ENCODE measurements around the gene TTC3. TPM values are rescaled to one million over a fixed set of nuclear protein-coding genes. Genes with fewer than 3 reads are reported as not detected.

The TTC3 gene
- total RNA-seq, 1 experiment from 2014 or later = 71.5 TPM

DNA sequence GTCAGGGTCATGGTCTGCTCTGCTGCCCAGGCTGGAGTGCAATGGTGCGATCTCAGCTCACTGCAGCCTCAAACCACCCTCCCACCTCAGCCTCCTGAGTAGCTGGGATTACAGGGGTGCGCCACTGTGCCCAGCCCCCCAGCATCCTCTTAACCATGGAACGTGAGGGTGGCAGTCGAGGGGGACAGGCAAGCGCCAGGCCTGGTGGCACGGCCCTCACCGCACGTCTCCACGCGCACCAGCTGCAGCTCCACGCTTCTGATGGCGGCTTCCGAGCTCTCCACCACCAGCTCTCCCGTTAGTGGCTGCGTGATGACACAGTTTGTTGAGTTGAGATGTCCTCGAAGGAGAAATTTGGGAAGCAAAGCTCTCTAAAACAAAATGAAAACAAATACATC, 154.9 kb downstream of the TTC3 start:
- intact Hi-C loops (cut with micrococcal nuclease) = no loop called here
- Histone ChIP-seq H3K9me3 (ENCODE audit: control insufficient read depth in 1 of 2, insufficient read depth in 1 of 2, low read depth in 1 of 2, low read length in 2 of 2) (no peaks in the 10 kb centered on the region), H2AFZ (ENCODE audit: low read depth, low read length, poor library complexity, severe bottlenecking) (no peak overlapping the region), H3K4me2 (ENCODE audit: low read length) (no peak overlapping the region), H3K79me2 (ENCODE audit: insufficient read depth, low read length) (no peaks in the 10 kb centered on the region; the same call in 1 of the 2 replicates), H3K9me2 (ENCODE audit: insufficient read depth) (no peaks in the 10 kb centered on the region), H3K27ac (ENCODE audit: low read depth, low read length) (no peak overlapping the region), H3K4me1 (ENCODE audit: control insufficient read depth in 1 of 2, insufficient read depth in 2 of 2, low read length in 2 of 2) (no peaks in the 10 kb centered on the region; a peak in 1 of 4 replicates), H3K9ac (ENCODE audit: low read length) (no peak overlapping the region), H3K36me3 (ENCODE audit: control insufficient read depth in 1 of 2, insufficient read depth in 2 of 2, low read length in 2 of 2) (peaks cover 32 to 33% of the 10 kb centered on the region in 2 experiments; a peak in 3 of 4 replicates), H3K27me3 (ENCODE audit: insufficient read depth, low read length) (no peaks in the 10 kb centered on the region), H4K20me1 (ENCODE audit: insufficient read depth) (no peaks in the 10 kb centered on the region), H3K4me3 (replicated peaks in 1 of 2; ENCODE audit: low read depth in 1 of 2, low read length in 2 of 2) (no peak overlapping the region)
- no peak for DNase-seq (ENCODE audit: low read depth, low spot score)
- CTCF ChIA-PET = no interaction called here
- RAD21 ChIA-PET (ENCODE audit: low non-redundant PET in 1 of 2, low total read pairs in 2 of 2, uncharacterized antibody in 2 of 2, unreplicated experiment in 2 of 2) = no interaction called here
- no peak for TF ChIP-seq ZNF274 (IDR thresholded peaks at IDR 0.05; ENCODE audit: low read depth, low read length)
- POLR2A ChIA-PET = no interaction called here
- BruUV-seq (replicated peaks) = no TSS peak
- ATAC-seq = no peak

DNA sequence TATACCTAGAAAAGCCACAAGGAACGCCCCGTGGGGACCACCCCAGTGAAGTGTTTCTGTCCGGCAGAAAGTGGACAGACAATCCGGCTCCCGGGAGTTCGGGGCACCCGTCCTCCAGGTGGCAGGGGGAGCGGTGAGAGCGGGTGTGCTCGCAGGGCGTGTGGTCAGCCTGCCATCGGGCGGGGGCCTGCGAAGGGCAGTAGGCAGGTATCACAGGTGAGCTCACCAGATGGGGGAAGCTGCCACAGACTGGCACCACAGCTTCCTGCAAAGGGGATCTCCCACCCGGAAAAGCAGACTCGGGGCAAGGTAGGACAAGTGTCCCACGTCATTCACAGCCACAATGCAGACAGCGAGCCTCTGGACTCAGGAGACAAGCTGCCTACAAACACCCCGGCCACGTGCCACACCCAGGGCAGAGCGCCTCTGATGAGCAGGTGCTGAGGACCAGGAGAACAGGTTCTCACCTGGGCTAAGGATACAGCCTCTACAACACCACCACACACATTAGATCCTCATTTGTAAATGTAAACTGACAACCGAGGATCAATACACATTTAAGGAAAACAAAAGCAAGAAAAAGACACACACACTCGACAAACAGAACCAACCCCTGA, 157.7 kb downstream of the TTC3 start:
- Histone ChIP-seq H3K36me3 (ENCODE audit: control insufficient read depth in 1 of 2, insufficient read depth in 2 of 2, low read length in 2 of 2) (peaks cover 17 to 21% of the 10 kb centered on the region in 2 experiments; a peak in 3 of 4 replicates), H3K9me3 (ENCODE audit: control insufficient read depth in 1 of 2, insufficient read depth in 1 of 2, low read depth in 1 of 2, low read length in 2 of 2) (no peaks in the 10 kb centered on the region), H3K9me2 (ENCODE audit: insufficient read depth) (no peaks in the 10 kb centered on the region), H4K20me1 (ENCODE audit: insufficient read depth) (no peaks in the 10 kb centered on the region), H3K4me2 (ENCODE audit: low read length) (no peak overlapping the region), H3K27ac (ENCODE audit: low read depth, low read length) (no peak overlapping the region), H3K79me2 (ENCODE audit: insufficient read depth, low read length) (no peaks in the 10 kb centered on the region), H3K4me1 (ENCODE audit: control insufficient read depth in 1 of 2, insufficient read depth in 2 of 2, low read length in 2 of 2) (no peaks in the 10 kb centered on the region; a peak in 1 of 4 replicates), H2AFZ (ENCODE audit: low read depth, low read length, poor library complexity, severe bottlenecking) (no peak overlapping the region), H3K9ac (ENCODE audit: low read length) (no peak overlapping the region), H3K4me3 (replicated peaks in 1 of 2; ENCODE audit: low read depth in 1 of 2, low read length in 2 of 2) (no peak overlapping the region), H3K27me3 (ENCODE audit: insufficient read depth, low read length) (no peaks in the 10 kb centered on the region)
- no peak for ATAC-seq
- intact Hi-C loops (cut with micrococcal nuclease) = no loop called here
- BruUV-seq (replicated peaks) = no TSS peak
- ChIA-PET RAD21 (ENCODE audit: low non-redundant PET in 1 of 2, low total read pairs in 2 of 2, uncharacterized antibody in 2 of 2, unreplicated experiment in 2 of 2) (no interaction called here), CTCF (no interaction called here), POLR2A (no interaction called here)
- TF ChIP-seq SP1 (IDR thresholded peaks at IDR 0.05; ENCODE audit: low read depth) (no peak), SRF (IDR thresholded peaks at IDR 0.05; ENCODE audit: low read depth) (no peak), TCF7L2 (IDR thresholded peaks at IDR 0.05; ENCODE audit: borderline replicate concordance, extremely low read depth, insufficient read depth, insufficient read length) (no peak), EGR1 (IDR thresholded peaks at IDR 0.05; ENCODE audit: low read depth) (no peak), SIN3A (IDR thresholded peaks at IDR 0.05; ENCODE audit: low read depth) (no peak), ZNF274 (IDR thresholded peaks at IDR 0.05; ENCODE audit: low read depth, low read length) (no peak), FOSL1 (IDR thresholded peaks at IDR 0.05; ENCODE audit: low read depth) (no peak), EZH2 (IDR thresholded peaks at IDR 0.05) (no peak)
- TF ChIP-seq, protein P1, sequence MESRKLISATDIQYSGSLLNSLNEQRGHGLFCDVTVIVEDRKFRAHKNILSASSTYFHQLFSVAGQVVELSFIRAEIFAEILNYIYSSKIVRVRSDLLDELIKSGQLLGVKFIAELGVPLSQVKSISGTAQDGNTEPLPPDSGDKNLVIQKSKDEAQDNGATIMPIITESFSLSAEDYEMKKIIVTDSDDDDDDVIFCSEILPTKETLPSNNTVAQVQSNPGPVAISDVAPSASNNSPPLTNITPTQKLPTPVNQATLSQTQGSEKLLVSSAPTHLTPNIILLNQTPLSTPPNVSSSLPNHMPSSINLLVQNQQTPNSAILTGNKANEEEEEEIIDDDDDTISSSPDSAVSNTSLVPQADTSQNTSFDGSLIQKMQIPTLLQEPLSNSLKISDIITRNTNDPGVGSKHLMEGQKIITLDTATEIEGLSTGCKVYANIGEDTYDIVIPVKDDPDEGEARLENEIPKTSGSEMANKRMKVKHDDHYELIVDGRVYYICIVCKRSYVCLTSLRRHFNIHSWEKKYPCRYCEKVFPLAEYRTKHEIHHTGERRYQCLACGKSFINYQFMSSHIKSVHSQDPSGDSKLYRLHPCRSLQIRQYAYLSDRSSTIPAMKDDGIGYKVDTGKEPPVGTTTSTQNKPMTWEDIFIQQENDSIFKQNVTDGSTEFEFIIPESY (IDR thresholded peaks at IDR 0.05; ENCODE audit: extremely low read depth, insufficient replicate concordance, low read length) = no peak
- no peak for DNase-seq (ENCODE audit: low read depth, low spot score)

Data from HCT116 (cell line).